WTC11 (cell line): Measurements from ENCODE around the gene SEPSECS. TPM values are rescaled to one million over a fixed set of nuclear protein-coding genes. Genes with fewer than 3 reads are reported as not detected.

Experiments used
- ATAC-seq: fragments of 200-7000 bp; cut with Tn5 transposase; 2 replicates; pipeline ENCODE4 v1.10.0; 2021; ENCODE audit warnings: mild to moderate bottlenecking, moderate library complexity
- CTCF ChIA-PET: fragments of 300-600 bp; sonication (Branson Sonifier 250); formaldehyde crosslinking; loops from one replicate; lab custom pipeline; 2021; ENCODE audit warnings: antibody characterized with exemption; lab: Charles Lee
- POLR2A ChIA-PET: fragments of 350-600 bp; sonication (Branson Sonifier 250); formaldehyde crosslinking; loops from one replicate; lab custom pipeline; 2021; ENCODE audit warnings: antibody characterized with exemption; lab: Charles Lee
- DNase-seq: peaks from one replicate; pipeline ENCODE4 v3.0.0; 2021; ENCODE audit warnings: low spot score
- H3K27ac Mint-ChIP-seq: 2 replicates; pipeline ENCODE4 v1.8.0; 2021; ENCODE audit warnings: mixed read lengths
- H3K27me3 Mint-ChIP-seq: 2 replicates; pipeline ENCODE4 v1.8.0; 2021; ENCODE audit warnings: low read depth, mild to moderate bottlenecking, moderate library complexity, mixed read lengths
- H3K36me3 Mint-ChIP-seq: 2 replicates; pipeline ENCODE4 v1.8.0; 2021; ENCODE audit warnings: mixed read lengths
- H3K4me1 Mint-ChIP-seq: 2 replicates; pipeline ENCODE4 v1.8.0; 2022; ENCODE audit warnings: mixed read lengths
- H3K4me3 Mint-ChIP-seq: 2 replicates; pipeline ENCODE4 v1.8.0; 2021; ENCODE audit warnings: mild to moderate bottlenecking, moderate library complexity, mixed read lengths
- H3K9me3 Mint-ChIP-seq: 2 replicates; pipeline ENCODE4 v1.8.0; 2021; ENCODE audit warnings: mixed read lengths
- ATF1 ChIP-seq: sonication (generic); formaldehyde crosslinking; IDR thresholded peaks from 2 replicates; pipeline ENCODE4 v1.8.1; 2023; ENCODE audit warnings: mild to moderate bottlenecking, moderate library complexity, missing genetic modification reagents
- CBFB ChIP-seq: sonication (generic); formaldehyde crosslinking; IDR thresholded peaks from 2 replicates; pipeline ENCODE4 v1.8.1; 2022; ENCODE audit warnings: mild to moderate bottlenecking, low read depth, missing genetic modification reagents
- FOXJ3 ChIP-seq: sonication (generic); formaldehyde crosslinking; IDR thresholded peaks from 2 replicates; pipeline ENCODE4 v1.9.0; 2021; ENCODE audit warnings: missing genetic modification reagents, mild to moderate bottlenecking, borderline replicate concordance
- GRHL2 ChIP-seq: fragments of 250-450 bp; sonication (Bioruptor Pico); IDR thresholded peaks from 2 replicates; pipeline ENCODE4 v1.8.0; 2022; ENCODE audit warnings: mild to moderate bottlenecking, moderate library complexity; ENCODE audit not compliant: insufficient replicate concordance, severe bottlenecking
- IRF1 ChIP-seq: sonication (generic); formaldehyde crosslinking; IDR thresholded peaks from 2 replicates; pipeline ENCODE4 v1.8.0; 2023; ENCODE audit warnings: missing genetic modification reagents
- JUN ChIP-seq: sonication (generic); formaldehyde crosslinking; IDR thresholded peaks from 2 replicates; pipeline ENCODE4 v1.8.0; 2023; ENCODE audit warnings: mild to moderate bottlenecking, missing genetic modification reagents
- MYBL2 ChIP-seq: sonication (generic); formaldehyde crosslinking; IDR thresholded peaks from 2 replicates; pipeline ENCODE4 v1.8.1; 2023; ENCODE audit warnings: mild to moderate bottlenecking, moderate library complexity, missing genetic modification reagents
- NFATC4 ChIP-seq: fragments of 250-450 bp; sonication (Bioruptor Pico); IDR thresholded peaks from 2 replicates; pipeline ENCODE4 v1.9.0; 2021; ENCODE audit warnings: mild to moderate bottlenecking
- NR2C2 ChIP-seq: sonication (generic); formaldehyde crosslinking; IDR thresholded peaks from 2 replicates; pipeline ENCODE4 v1.8.0; 2022; ENCODE audit warnings: mild to moderate bottlenecking, missing genetic modification reagents
- OVOL2 ChIP-seq: fragments of 250-450 bp; sonication (Bioruptor Pico); IDR thresholded peaks from 2 replicates; pipeline ENCODE4 v1.9.0; 2021; ENCODE audit warnings: mild to moderate bottlenecking, borderline replicate concordance
- PRRX2 ChIP-seq: fragments of 250-450 bp; sonication (Bioruptor Pico); IDR thresholded peaks from 2 replicates; pipeline ENCODE4 v1.8.0; 2021; ENCODE audit warnings: mild to moderate bottlenecking
- RELA ChIP-seq: sonication (generic); formaldehyde crosslinking; IDR thresholded peaks from 2 replicates; pipeline ENCODE4 v1.8.1; 2022; ENCODE audit warnings: missing genetic modification reagents, mild to moderate bottlenecking, borderline replicate concordance
- RORB ChIP-seq: fragments of 250-450 bp; sonication (Bioruptor Pico); IDR thresholded peaks from 2 replicates; pipeline ENCODE4 v1.9.0; 2021; ENCODE audit warnings: mild to moderate bottlenecking
- ZNF263 ChIP-seq: sonication (generic); formaldehyde crosslinking; IDR thresholded peaks from 2 replicates; pipeline ENCODE4 v1.8.1; 2022; ENCODE audit warnings: low read depth, mild to moderate bottlenecking, moderate library complexity, missing genetic modification reagents
- ZNF317 ChIP-seq: sonication (generic); formaldehyde crosslinking; IDR thresholded peaks from 2 replicates; pipeline ENCODE4 v1.8.1; 2023; ENCODE audit warnings: low read depth, mild to moderate bottlenecking, moderate library complexity, missing genetic modification reagents, borderline replicate concordance
- ZNF671 ChIP-seq: fragments of 250-450 bp; sonication (Bioruptor Pico); IDR thresholded peaks from 2 replicates; pipeline ENCODE4 v1.8.0; 2021; ENCODE audit warnings: mild to moderate bottlenecking
- total RNA-seq: library from RNA; stranded (reverse); gene quantifications from 3 replicates; pipeline ENCODE4 v1.2.3, GENCODE V29; 2021
- TF ChIP-seq, protein P1 (sequence below): sonication (generic); formaldehyde crosslinking; IDR thresholded peaks from 2 replicates; pipeline ENCODE4 v1.8.0; 2022; ENCODE audit warnings: mild to moderate bottlenecking, missing genetic modification reagents
- TF ChIP-seq, protein P2 (sequence below): sonication (generic); formaldehyde crosslinking; IDR thresholded peaks from 2 replicates; pipeline ENCODE4 v1.8.1; 2022; ENCODE audit warnings: low read depth, missing genetic modification reagents, borderline replicate concordance
- TF ChIP-seq, protein P3 (sequence below): sonication (generic); formaldehyde crosslinking; IDR thresholded peaks from 2 replicates; pipeline ENCODE4 v1.8.0; 2023; ENCODE audit warnings: mild to moderate bottlenecking, missing genetic modification reagents
- TF ChIP-seq, protein P4 (sequence below): fragments of 250-450 bp; sonication (Bioruptor Pico); IDR thresholded peaks from 2 replicates; pipeline ENCODE4 v1.9.0; 2021; ENCODE audit warnings: moderate library complexity, mild to moderate bottlenecking, inconsistent platforms, borderline replicate concordance
- TF ChIP-seq, protein P5 (sequence below): fragments of 200-600 bp; IDR thresholded peaks from 2 replicates; pipeline ENCODE4 v1.8.0; 2022; ENCODE audit warnings: antibody characterized with exemption
- TF ChIP-seq, protein P6 (sequence below): sonication (generic); formaldehyde crosslinking; IDR thresholded peaks from 2 replicates; pipeline ENCODE4 v1.8.0; 2023; ENCODE audit warnings: missing genetic modification reagents, mild to moderate bottlenecking, borderline replicate concordance

The SEPSECS gene
- total RNA-seq, 1 experiment from 2014 or later: 6.2 TPM

DNA sequence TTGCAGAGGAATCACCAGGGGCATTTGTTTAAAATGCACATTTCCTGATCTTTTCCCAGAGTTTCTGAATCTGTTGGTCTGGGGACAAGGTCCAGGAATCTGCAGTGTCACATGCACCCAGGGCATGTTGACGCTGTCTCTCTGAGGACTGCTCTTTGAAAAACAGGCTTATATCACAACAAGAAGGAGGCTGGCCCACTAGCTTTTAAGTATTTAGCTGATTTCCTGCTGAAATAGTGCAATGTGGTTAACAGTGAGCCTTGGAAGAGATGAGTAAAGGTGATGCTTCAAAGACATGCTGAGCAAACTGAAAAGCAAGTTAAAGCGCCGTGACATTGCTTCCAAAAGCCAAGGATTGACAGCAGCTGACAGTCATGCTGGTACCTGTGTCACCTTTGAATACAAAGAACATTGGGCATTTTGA is 18.6 kb upstream of the SEPSECS start (continued):
- TF ChIP-seq RELA (no peak), IRF1 (CRISPR knock-in tag) (no peak), CBFB (no peak), NR2C2 (CRISPR knock-in tag) (no peak), ZNF317 (CRISPR knock-in tag) (no peak), MYBL2 (CRISPR knock-in tag) (no peak), ATF1 (CRISPR knock-in tag) (no peak), JUN (no peak), ZNF671 (no peak)
- TF ChIP-seq, protein P1, sequence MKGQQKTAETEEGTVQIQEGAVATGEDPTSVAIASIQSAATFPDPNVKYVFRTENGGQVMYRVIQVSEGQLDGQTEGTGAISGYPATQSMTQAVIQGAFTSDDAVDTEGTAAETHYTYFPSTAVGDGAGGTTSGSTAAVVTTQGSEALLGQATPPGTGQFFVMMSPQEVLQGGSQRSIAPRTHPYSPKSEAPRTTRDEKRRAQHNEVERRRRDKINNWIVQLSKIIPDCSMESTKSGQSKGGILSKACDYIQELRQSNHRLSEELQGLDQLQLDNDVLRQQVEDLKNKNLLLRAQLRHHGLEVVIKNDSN (CRISPR knock-in tag): no peak
- TF ChIP-seq, protein P2, sequence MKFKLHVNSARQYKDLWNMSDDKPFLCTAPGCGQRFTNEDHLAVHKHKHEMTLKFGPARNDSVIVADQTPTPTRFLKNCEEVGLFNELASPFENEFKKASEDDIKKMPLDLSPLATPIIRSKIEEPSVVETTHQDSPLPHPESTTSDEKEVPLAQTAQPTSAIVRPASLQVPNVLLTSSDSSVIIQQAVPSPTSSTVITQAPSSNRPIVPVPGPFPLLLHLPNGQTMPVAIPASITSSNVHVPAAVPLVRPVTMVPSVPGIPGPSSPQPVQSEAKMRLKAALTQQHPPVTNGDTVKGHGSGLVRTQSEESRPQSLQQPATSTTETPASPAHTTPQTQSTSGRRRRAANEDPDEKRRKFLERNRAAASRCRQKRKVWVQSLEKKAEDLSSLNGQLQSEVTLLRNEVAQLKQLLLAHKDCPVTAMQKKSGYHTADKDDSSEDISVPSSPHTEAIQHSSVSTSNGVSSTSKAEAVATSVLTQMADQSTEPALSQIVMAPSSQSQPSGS (CRISPR knock-in tag): no peak
- TF ChIP-seq, protein P3, sequence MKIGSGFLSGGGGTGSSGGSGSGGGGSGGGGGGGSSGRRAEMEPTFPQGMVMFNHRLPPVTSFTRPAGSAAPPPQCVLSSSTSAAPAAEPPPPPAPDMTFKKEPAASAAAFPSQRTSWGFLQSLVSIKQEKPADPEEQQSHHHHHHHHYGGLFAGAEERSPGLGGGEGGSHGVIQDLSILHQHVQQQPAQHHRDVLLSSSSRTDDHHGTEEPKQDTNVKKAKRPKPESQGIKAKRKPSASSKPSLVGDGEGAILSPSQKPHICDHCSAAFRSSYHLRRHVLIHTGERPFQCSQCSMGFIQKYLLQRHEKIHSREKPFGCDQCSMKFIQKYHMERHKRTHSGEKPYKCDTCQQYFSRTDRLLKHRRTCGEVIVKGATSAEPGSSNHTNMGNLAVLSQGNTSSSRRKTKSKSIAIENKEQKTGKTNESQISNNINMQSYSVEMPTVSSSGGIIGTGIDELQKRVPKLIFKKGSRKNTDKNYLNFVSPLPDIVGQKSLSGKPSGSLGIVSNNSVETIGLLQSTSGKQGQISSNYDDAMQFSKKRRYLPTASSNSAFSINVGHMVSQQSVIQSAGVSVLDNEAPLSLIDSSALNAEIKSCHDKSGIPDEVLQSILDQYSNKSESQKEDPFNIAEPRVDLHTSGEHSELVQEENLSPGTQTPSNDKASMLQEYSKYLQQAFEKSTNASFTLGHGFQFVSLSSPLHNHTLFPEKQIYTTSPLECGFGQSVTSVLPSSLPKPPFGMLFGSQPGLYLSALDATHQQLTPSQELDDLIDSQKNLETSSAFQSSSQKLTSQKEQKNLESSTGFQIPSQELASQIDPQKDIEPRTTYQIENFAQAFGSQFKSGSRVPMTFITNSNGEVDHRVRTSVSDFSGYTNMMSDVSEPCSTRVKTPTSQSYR (CRISPR knock-in tag): no peak

DNA sequence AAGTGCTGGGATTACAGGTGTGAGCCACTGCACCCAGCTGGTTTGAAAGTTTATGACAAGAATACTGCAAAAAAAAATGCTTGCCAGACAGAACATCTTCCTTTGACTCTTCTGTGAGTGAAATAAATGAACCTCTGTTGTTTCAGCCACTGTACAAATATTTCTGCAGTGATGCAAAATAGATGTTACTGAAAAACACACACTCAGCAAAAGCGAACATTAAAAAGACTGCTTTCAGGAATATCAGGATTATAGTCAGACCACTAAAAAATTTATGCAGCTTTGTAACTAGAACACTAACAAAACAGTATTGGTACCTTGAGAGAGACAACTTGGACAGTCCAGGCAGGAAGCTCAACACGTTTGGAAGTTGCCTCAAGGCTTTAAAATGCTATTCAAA is 16.9 kb upstream of the SEPSECS start:
- H3K27ac Mint-ChIP-seq: no peak overlapping the region
- H3K4me3 Mint-ChIP-seq: no peak overlapping the region
- no peak for ATAC-seq
- H3K9me3 Mint-ChIP-seq: no peaks in the 10 kb centered on the region
- no peaks in the 10 kb centered on the region for H3K36me3 Mint-ChIP-seq
- DNase-seq: no peak
- TF ChIP-seq ZNF671 (no peak), OVOL2 (CRISPR knock-in tag) (no peak), PRRX2 (no peak), FOXJ3 (CRISPR knock-in tag) (no peak), ZNF317 (CRISPR knock-in tag) (no peak), ZNF263 (CRISPR knock-in tag) (no peak), NFATC4 (CRISPR knock-in tag) (no peak), GRHL2 (CRISPR knock-in tag) (no peak), MYBL2 (CRISPR knock-in tag) (no peak), RORB (CRISPR knock-in tag) (no peak)
- TF ChIP-seq, protein P1 (CRISPR knock-in tag): no peak
- TF ChIP-seq, protein P4, sequence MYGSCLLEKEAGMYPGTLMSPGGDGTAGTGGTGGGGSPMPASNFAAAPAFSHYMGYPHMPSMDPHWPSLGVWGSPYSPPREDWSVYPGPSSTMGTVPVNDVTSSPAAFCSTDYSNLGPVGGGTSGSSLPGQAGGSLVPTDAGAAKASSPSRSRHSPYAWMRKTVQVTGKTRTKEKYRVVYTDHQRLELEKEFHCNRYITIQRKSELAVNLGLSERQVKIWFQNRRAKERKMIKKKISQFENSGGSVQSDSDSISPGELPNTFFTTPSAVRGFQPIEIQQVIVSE: no peak
- TF ChIP-seq, protein P5, sequence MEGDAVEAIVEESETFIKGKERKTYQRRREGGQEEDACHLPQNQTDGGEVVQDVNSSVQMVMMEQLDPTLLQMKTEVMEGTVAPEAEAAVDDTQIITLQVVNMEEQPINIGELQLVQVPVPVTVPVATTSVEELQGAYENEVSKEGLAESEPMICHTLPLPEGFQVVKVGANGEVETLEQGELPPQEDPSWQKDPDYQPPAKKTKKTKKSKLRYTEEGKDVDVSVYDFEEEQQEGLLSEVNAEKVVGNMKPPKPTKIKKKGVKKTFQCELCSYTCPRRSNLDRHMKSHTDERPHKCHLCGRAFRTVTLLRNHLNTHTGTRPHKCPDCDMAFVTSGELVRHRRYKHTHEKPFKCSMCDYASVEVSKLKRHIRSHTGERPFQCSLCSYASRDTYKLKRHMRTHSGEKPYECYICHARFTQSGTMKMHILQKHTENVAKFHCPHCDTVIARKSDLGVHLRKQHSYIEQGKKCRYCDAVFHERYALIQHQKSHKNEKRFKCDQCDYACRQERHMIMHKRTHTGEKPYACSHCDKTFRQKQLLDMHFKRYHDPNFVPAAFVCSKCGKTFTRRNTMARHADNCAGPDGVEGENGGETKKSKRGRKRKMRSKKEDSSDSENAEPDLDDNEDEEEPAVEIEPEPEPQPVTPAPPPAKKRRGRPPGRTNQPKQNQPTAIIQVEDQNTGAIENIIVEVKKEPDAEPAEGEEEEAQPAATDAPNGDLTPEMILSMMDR: no peak
- TF ChIP-seq, protein P6, sequence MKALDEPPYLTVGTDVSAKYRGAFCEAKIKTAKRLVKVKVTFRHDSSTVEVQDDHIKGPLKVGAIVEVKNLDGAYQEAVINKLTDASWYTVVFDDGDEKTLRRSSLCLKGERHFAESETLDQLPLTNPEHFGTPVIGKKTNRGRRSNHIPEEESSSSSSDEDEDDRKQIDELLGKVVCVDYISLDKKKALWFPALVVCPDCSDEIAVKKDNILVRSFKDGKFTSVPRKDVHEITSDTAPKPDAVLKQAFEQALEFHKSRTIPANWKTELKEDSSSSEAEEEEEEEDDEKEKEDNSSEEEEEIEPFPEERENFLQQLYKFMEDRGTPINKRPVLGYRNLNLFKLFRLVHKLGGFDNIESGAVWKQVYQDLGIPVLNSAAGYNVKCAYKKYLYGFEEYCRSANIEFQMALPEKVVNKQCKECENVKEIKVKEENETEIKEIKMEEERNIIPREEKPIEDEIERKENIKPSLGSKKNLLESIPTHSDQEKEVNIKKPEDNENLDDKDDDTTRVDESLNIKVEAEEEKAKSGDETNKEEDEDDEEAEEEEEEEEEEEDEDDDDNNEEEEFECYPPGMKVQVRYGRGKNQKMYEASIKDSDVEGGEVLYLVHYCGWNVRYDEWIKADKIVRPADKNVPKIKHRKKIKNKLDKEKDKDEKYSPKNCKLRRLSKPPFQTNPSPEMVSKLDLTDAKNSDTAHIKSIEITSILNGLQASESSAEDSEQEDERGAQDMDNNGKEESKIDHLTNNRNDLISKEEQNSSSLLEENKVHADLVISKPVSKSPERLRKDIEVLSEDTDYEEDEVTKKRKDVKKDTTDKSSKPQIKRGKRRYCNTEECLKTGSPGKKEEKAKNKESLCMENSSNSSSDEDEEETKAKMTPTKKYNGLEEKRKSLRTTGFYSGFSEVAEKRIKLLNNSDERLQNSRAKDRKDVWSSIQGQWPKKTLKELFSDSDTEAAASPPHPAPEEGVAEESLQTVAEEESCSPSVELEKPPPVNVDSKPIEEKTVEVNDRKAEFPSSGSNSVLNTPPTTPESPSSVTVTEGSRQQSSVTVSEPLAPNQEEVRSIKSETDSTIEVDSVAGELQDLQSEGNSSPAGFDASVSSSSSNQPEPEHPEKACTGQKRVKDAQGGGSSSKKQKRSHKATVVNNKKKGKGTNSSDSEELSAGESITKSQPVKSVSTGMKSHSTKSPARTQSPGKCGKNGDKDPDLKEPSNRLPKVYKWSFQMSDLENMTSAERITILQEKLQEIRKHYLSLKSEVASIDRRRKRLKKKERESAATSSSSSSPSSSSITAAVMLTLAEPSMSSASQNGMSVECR (CRISPR knock-in tag): no peak
- H3K4me1 Mint-ChIP-seq: no peaks in the 10 kb centered on the region
- ChIA-PET CTCF (interaction anchor here (0.7 kb wide), 1 partner anchor 135 kb away, joined by 3 read pairs; no protein-coding TSS in a partner anchor), POLR2A (no interaction called here)
- H3K27me3 Mint-ChIP-seq: no peaks in the 10 kb centered on the region
